Type B pancreatic cell (in vitro differentiated cells): ENCODE measurements around the gene FBXW12. TPM values are rescaled to one million over a fixed set of nuclear protein-coding genes. Genes with fewer than 3 reads are reported as not detected.

ENCODE experiments used
- DNase-seq: peaks from one replicate; pipeline ENCODE4 v3.0.0; 2021; ENCODE audit warnings: mixed read lengths; ENCODE audit not compliant: unreplicated experiment; ENCODE audit errors: extremely low spot score
- H3K27ac Mint-ChIP-seq: 2 replicates; pipeline ENCODE4 v1.8.0; 2021; ENCODE audit warnings: mild to moderate bottlenecking, mixed read lengths
- H3K27me3 Mint-ChIP-seq: 2 replicates; pipeline ENCODE4 v1.8.0; 2021; ENCODE audit warnings: mixed read lengths
- H3K36me3 Mint-ChIP-seq: 2 replicates; pipeline ENCODE4 v1.8.0; 2021; ENCODE audit warnings: mixed read lengths
- H3K4me1 Mint-ChIP-seq: one replicate; pipeline ENCODE4 v1.8.0; 2021; ENCODE audit warnings: mixed read lengths; ENCODE audit not compliant: unreplicated experiment
- H3K4me3 Mint-ChIP-seq: 2 replicates; pipeline ENCODE4 v1.8.0; 2021; ENCODE audit warnings: mild to moderate bottlenecking, mixed read lengths
- H3K9me3 Mint-ChIP-seq: 2 replicates; pipeline ENCODE4 v1.8.0; 2021; ENCODE audit warnings: mixed read lengths
- total RNA-seq: library from RNA; stranded (reverse); gene quantifications from 2 replicates; pipeline ENCODE4 v1.2.1, GENCODE V29; 2021; ENCODE audit warnings: low replicate concordance
- TF ChIP-seq, protein P1 (sequence below): fragments of 200-600 bp; sonication (generic); conservative IDR thresholded peaks from 2 replicates; pipeline ENCODE4 v1.5.0; 2021; ENCODE audit warnings: antibody characterized with exemption, mild to moderate bottlenecking

FBXW12 gene
- total RNA-seq, 1 donor from 2014 or later, result not detected

DNA sequence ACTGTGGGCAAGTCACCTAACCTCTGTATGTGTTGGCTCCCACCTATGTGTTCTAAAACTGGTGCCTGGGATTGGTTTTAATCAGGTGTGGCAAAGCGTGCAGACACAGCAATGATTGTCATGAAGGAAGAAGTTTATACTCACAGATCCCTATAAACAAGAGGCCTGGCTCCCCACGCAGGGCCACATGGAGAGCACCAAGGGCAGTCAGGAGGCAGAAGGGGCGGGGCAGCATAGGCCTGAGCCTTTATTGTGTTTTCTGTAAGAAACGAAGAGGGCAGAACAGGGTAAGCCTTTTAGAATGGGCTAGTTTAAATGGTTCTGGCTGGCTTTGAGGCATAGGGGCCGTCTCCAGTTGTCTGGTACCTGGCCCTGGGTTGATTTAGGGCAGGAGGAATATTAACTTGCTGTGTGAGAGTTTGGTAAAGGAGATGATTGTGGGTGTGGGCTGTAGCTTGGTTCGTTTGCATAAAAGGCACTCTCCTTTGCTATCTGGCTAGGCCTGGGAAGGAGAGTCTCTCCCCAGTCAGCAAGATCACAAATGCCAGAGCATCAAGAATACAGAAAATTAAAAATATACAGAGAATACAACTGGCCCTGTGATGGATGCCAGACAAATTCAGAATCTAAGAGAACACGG, 2.2 kb upstream of the FBXW12 start:
- Mint-ChIP-seq H3K27me3 (no peaks in the 10 kb centered on the region), H3K9me3 (no peaks in the 10 kb centered on the region), H3K36me3 (no peaks in the 10 kb centered on the region), H3K4me3 (no peak overlapping the region), H3K27ac (no peak overlapping the region), H3K4me1 (peaks cover 5% of the 10 kb centered on the region)
- no peak for DNase-seq
- TF ChIP-seq, protein P1, sequence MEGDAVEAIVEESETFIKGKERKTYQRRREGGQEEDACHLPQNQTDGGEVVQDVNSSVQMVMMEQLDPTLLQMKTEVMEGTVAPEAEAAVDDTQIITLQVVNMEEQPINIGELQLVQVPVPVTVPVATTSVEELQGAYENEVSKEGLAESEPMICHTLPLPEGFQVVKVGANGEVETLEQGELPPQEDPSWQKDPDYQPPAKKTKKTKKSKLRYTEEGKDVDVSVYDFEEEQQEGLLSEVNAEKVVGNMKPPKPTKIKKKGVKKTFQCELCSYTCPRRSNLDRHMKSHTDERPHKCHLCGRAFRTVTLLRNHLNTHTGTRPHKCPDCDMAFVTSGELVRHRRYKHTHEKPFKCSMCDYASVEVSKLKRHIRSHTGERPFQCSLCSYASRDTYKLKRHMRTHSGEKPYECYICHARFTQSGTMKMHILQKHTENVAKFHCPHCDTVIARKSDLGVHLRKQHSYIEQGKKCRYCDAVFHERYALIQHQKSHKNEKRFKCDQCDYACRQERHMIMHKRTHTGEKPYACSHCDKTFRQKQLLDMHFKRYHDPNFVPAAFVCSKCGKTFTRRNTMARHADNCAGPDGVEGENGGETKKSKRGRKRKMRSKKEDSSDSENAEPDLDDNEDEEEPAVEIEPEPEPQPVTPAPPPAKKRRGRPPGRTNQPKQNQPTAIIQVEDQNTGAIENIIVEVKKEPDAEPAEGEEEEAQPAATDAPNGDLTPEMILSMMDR, result no peak

DNA sequence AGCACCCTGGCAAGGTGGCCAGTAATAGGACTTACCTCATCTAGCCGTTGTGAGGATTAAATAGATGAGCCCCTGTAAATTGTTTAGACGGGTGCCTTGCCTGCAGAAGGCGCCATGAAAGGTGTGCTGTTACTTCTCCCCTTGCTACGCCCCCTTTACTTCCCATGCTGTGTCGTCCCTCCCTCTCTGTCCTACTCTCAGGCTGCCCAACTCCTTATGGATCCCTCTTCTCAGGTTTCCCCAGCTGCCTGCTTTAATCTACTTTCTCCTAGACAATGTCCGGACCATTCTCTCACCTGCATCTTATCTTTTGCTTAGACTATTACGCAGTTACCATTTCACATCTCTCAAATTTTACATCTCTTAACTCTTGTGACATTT, 1.7 kb upstream of the FBXW12 start:
- TF ChIP-seq, protein P1, result no peak
- H3K27me3 Mint-ChIP-seq, result no peaks in the 10 kb centered on the region

DNA sequence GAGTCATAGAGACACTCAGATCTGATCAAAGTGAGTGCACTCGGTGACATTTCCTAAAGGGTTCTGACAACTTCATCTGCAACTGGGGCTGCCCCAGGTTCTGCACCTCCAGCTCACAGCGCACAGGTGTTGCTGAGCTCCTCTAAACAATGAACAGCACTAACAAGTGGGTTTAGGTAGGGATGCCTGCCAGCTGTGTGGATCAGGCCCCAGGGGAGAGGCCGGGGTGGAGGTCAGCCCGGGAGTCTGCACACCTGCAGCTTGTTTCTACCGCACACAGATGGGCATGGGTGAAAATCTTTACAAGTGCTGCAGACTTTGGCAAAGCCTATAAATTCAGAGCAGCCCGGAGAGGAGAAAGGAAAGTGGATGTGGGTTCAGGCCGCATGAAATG, 355 bp downstream of the FBXW12 start:
- no peaks in the 10 kb centered on the region for H3K9me3 Mint-ChIP-seq
- TF ChIP-seq, protein P1, result no peak
- H3K4me3 Mint-ChIP-seq, result no peak overlapping the region
- no peaks in the 10 kb centered on the region for H3K27me3 Mint-ChIP-seq
- peaks cover 5% of the 10 kb centered on the region for H3K4me1 Mint-ChIP-seq
- H3K36me3 Mint-ChIP-seq, result no peaks in the 10 kb centered on the region
- DNase-seq, result no peak
- no peak overlapping the region for H3K27ac Mint-ChIP-seq

More for the DNA sequence above, 1.7 kb upstream of the FBXW12 start:
- H3K4me3 Mint-ChIP-seq, result no peak overlapping the region
- H3K27ac Mint-ChIP-seq, result no peak overlapping the region
- H3K4me1 Mint-ChIP-seq, result peaks cover 5% of the 10 kb centered on the region
- H3K36me3 Mint-ChIP-seq, result no peaks in the 10 kb centered on the region
- DNase-seq, result no peak
- no peaks in the 10 kb centered on the region for H3K9me3 Mint-ChIP-seq

DNA sequence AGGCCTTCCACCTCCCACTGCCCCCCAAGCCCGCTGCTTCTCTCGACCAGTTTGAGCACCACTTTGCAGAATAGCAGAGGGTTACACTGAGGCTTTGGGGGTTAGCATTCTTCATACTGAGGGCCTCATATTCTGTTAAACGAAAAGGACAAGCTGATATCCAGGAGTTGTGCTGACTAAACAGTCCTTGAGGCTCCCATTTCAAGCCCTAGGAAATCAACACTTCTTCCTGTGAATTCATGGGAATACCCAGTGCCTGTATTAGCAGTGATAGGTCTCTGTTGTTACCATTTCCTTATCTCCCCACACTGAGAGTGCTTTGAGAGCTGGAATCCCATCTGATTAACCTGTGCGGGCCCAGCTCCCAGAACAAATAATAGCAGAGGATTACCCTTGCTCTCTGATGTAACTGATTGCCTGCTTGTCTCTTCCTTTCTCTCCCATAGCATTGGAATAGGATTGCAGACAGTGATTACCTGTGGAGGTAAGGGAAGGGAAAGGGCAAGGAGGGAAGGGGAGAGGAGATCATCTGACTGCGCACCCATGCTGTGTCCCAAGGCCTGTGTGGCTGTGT, 930 bp downstream of the FBXW12 start:
- TF ChIP-seq, protein P1, result no peak
- Mint-ChIP-seq H3K36me3 (no peaks in the 10 kb centered on the region), H3K9me3 (no peaks in the 10 kb centered on the region), H3K4me3 (no peak overlapping the region), H3K4me1 (peaks cover 5% of the 10 kb centered on the region), H3K27me3 (no peaks in the 10 kb centered on the region), H3K27ac (no peak overlapping the region)
- DNase-seq, result no peak

DNA sequence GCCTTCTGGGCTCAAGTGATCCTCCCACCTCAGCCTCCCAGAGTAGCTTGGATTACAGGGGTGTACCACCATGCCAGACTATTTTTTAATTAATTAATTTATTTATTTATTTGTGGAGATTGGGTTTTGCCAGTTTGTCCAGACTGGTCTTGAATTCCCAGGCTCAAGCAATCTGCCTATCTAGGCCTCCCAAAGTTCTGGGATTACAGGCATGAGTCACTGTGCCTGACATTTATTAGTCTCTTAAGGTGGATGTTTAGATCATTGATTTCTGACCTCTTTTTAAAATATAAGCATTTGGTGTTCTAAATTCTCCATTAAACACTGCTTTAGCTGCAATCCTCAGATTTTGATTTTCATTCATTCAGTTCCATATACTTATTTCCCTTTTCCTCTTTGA, 15.6 kb downstream of the FBXW12 start:
- Mint-ChIP-seq H3K36me3 (no peaks in the 10 kb centered on the region), H3K27ac (no peak overlapping the region), H3K4me1 (no peaks in the 10 kb centered on the region), H3K9me3 (no peaks in the 10 kb centered on the region), H3K27me3 (peaks cover 6% of the 10 kb centered on the region), H3K4me3 (no peak overlapping the region)
- TF ChIP-seq, protein P1, result no peak
- no peak for DNase-seq
